ENCODE measurements around the gene IGFL4. TPM values are rescaled to one million over a fixed set of nuclear protein-coding genes. Genes with fewer than 3 reads are reported as not detected.

The IGFL4 gene
- total and polyA plus RNA-seq, 2 of the 13 experiments (the other 11 are each of a cell fraction or from before 2014, with no cell fraction given), result 1.2 to 1.4 TPM

GRCh38 chr19:46014941-46015686, 25.7 kb downstream of the IGFL4 start (continued):
- TF ChIP-seq ZNF530 (CRISPR knock-in tag; IDR thresholded peaks at IDR 0.05; ENCODE audit: low read depth) (no peak), SETDB1 (CRISPR knock-in tag; IDR thresholded peaks at IDR 0.05; ENCODE audit: borderline replicate concordance) (no peak), ZNF788 (CRISPR knock-in tag; IDR thresholded peaks at IDR 0.05; ENCODE audit: borderline replicate concordance) (no peak), SATB2 (CRISPR knock-in tag; IDR thresholded peaks at IDR 0.05) (no peak), ZNF891 (CRISPR knock-in tag; IDR thresholded peaks at IDR 0.05) (no peak), FOXP4 (CRISPR knock-in tag; IDR thresholded peaks at IDR 0.05) (no peak), YY1 (IDR thresholded peaks at IDR 0.05; ENCODE audit: insufficient read depth, insufficient replicate concordance, low read depth, low read length) (no peak)
- TF ChIP-seq, protein P1, sequence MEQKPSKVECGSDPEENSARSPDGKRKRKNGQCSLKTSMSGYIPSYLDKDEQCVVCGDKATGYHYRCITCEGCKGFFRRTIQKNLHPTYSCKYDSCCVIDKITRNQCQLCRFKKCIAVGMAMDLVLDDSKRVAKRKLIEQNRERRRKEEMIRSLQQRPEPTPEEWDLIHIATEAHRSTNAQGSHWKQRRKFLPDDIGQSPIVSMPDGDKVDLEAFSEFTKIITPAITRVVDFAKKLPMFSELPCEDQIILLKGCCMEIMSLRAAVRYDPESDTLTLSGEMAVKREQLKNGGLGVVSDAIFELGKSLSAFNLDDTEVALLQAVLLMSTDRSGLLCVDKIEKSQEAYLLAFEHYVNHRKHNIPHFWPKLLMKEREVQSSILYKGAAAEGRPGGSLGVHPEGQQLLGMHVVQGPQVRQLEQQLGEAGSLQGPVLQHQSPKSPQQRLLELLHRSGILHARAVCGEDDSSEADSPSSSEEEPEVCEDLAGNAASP (CRISPR knock-in tag; IDR thresholded peaks at IDR 0.05; ENCODE audit: borderline replicate concordance), result no peak
- TF ChIP-seq, protein P2, sequence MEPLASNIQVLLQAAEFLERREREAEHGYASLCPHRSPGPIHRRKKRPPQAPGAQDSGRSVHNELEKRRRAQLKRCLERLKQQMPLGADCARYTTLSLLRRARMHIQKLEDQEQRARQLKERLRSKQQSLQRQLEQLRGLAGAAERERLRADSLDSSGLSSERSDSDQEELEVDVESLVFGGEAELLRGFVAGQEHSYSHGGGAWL (CRISPR knock-in tag; IDR thresholded peaks at IDR 0.05), result no peak
